A673 (cell line): ENCODE results near the gene LPXN. TPM values are rescaled to one million over a fixed set of nuclear protein-coding genes. Genes with fewer than 3 reads are reported as not detected.

Experiments used
- Bru-seq: library from RNA; stranded (reverse); fragments of 400-500 nt; gene quantifications from one replicate; lab custom pipeline; 2021; lab: Mats Ljungman, UMichigan
- BruChase-seq, 2 experiments: library from RNA; stranded (reverse); fragments of 400-500 nt; gene quantifications; one replicate each; lab custom pipeline; 2021; lab: Mats Ljungman, UMichigan
- BruUV-seq: library from RNA; stranded (reverse); fragments of 400-500 nt; replicated peaks from 2 replicates; lab custom pipeline; 2021; lab: Mats Ljungman, UMichigan
- CTCF ChIA-PET: fragments of 300-600 bp; sonication (Branson Sonifier 250); formaldehyde crosslinking; loops from one replicate; lab custom pipeline; 2022; ENCODE audit warnings: antibody characterized with exemption; lab: Charles Lee
- POLR2A ChIA-PET: fragments of 300-600 bp; sonication (Branson Sonifier 250); formaldehyde crosslinking; loops from one replicate; lab custom pipeline; 2022; ENCODE audit warnings: antibody characterized with exemption; ENCODE audit not compliant: low non-redundant PET; lab: Charles Lee
- DNase-seq: peaks from one replicate; pipeline ENCODE4 v3.0.0-alpha.2; 2015; ENCODE audit warnings: low spot score
- H3K27ac ChIP-seq: fragments of 200-600 bp; sonication (generic); 2 replicates; pipeline ENCODE4 v1.5.1; 2016; ENCODE audit warnings: mixed run types, low read depth, mild to moderate bottlenecking, mixed read lengths, antibody characterized with exemption, low read length; ENCODE audit not compliant: poor library complexity, severe bottlenecking
- H3K27me3 ChIP-seq: fragments of 200-600 bp; sonication (generic); replicated peaks from 2 replicates; pipeline ENCODE4 v1.6.1; 2017; ENCODE audit warnings: mixed run types, low read depth, mild to moderate bottlenecking, mixed read lengths, antibody characterized with exemption, low read length; ENCODE audit not compliant: insufficient read depth, poor library complexity
- H3K36me3 ChIP-seq: fragments of 200-600 bp; sonication (generic); 2 replicates; pipeline ENCODE4 v1.6.1; 2016; ENCODE audit warnings: mixed run types, mild to moderate bottlenecking, mixed read lengths, antibody characterized with exemption, low read length; ENCODE audit not compliant: insufficient read depth, poor library complexity, severe bottlenecking
- H3K4me1 ChIP-seq: fragments of 200-600 bp; sonication (generic); 2 replicates; pipeline ENCODE4 v1.6.1; 2017; ENCODE audit warnings: mixed run types, mild to moderate bottlenecking, mixed read lengths, antibody characterized with exemption, low read length; ENCODE audit not compliant: insufficient read depth, poor library complexity, severe bottlenecking
- H3K4me3 ChIP-seq: fragments of 200-600 bp; sonication (generic); 2 replicates; pipeline ENCODE4 v1.5.1; 2016; ENCODE audit warnings: low read depth, mixed run types, mild to moderate bottlenecking, mixed read lengths, low read length; ENCODE audit not compliant: poor library complexity, severe bottlenecking
- H3K9me3 ChIP-seq: fragments of 200-600 bp; sonication (generic); 2 replicates; pipeline ENCODE4 v1.6.1; 2016; ENCODE audit warnings: mixed run types, low read depth, mild to moderate bottlenecking, mixed read lengths, antibody characterized with exemption, low read length; ENCODE audit not compliant: poor library complexity, severe bottlenecking
- EZH2 ChIP-seq: fragments of 200-600 bp; sonication (generic); IDR thresholded peaks from 2 replicates; pipeline ENCODE4 v1.6.1; 2017; ENCODE audit warnings: borderline replicate concordance, low read depth, mild to moderate bottlenecking, mixed read lengths, antibody characterized with exemption, low read length; ENCODE audit not compliant: poor library complexity, severe bottlenecking
- intact Hi-C: fragments of 100-400 bp; cut with micrococcal nuclease; formaldehyde crosslinking; loops from one replicate; pipeline ENCODE4 v1.10.0; 2022; ENCODE audit not compliant: unreplicated experiment
- long read RNA-seq: library from polyadenylated mRNA; stranded (forward); transcript quantifications from one replicate; pipeline ENCODE4 v2.0.0, GENCODE V29; 2022
- total RNA-seq: library from RNA; stranded (reverse); gene quantifications from 2 replicates; pipeline ENCODE4 v1.2.3, GENCODE V29; 2021
- TF ChIP-seq, protein P1 (sequence below): fragments of 300-800, 200-600 bp; sonication (generic); conservative IDR thresholded peaks from 2 replicates; pipeline ENCODE4 v1.5.1; 2017; ENCODE audit warnings: low read depth, mild to moderate bottlenecking, antibody characterized with exemption, low read length, moderate library complexity, mixed read lengths

LPXN gene
- total RNA-seq, result 3.3 and 3.8 TPM in 2 replicates
- percentile 61 among the genes with signal in this experiment for Bru-seq, nascent RNA
- BruChase-seq, experiment 1, labeled RNA remaining after a 2-hour chase, result percentile 52 among the genes with signal in this experiment
- percentile 44 among the genes with signal in this experiment for BruChase-seq, experiment 2, labeled RNA remaining after a 6-hour chase
- long read RNA-seq, partial matches to known transcripts, result 0 of 3 reads
- long read RNA-seq, other reads (novel, unspliced or antisense), result 1 of 3 reads

DNA sequence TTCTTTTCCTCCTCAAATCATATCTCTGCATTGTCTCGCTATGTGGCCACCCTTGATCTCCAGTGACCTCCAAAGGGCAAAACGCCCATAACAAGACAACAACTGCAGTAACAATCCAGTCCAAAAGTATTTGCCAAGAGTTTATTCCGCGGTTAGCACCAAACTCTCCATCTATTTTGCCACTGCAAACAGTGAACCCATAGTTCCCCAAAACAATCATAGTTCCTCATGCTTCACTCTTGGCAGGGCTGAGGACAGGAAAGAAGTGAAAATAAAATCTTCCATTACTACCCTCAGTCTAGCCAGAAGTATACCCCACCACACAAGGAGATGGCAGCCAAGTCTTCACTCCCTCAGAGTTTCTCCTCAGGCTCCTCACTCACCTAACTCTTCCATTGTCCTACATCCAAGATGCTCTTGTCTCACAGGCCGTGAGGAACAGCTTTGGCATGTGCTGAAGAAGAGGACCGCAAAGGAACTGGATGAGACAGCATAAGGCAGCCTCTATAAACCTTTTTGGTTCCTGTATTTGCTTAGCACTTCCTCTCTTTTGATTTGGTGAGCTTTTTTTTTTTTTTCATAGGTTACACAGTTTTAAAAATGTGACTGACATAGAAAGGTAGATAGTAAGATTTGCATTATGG is at the start of gene LPXN:
LPXN (minus strand) TSS at position 480 of the 644 bp plus-strand sequence; CDS start at position 396, 84 bp downstream.
- no peaks in the 10 kb centered on the region for H3K27me3 ChIP-seq
- no peaks in the 10 kb centered on the region for H3K36me3 ChIP-seq
- no peak for TF ChIP-seq EZH2
- TF ChIP-seq, protein P1, sequence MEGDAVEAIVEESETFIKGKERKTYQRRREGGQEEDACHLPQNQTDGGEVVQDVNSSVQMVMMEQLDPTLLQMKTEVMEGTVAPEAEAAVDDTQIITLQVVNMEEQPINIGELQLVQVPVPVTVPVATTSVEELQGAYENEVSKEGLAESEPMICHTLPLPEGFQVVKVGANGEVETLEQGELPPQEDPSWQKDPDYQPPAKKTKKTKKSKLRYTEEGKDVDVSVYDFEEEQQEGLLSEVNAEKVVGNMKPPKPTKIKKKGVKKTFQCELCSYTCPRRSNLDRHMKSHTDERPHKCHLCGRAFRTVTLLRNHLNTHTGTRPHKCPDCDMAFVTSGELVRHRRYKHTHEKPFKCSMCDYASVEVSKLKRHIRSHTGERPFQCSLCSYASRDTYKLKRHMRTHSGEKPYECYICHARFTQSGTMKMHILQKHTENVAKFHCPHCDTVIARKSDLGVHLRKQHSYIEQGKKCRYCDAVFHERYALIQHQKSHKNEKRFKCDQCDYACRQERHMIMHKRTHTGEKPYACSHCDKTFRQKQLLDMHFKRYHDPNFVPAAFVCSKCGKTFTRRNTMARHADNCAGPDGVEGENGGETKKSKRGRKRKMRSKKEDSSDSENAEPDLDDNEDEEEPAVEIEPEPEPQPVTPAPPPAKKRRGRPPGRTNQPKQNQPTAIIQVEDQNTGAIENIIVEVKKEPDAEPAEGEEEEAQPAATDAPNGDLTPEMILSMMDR, result no peak
- no peak within 1 kb of the TSS for H3K4me3 ChIP-seq
- ChIA-PET POLR2A (no interaction called here), CTCF (interaction anchor here (0.5 to 0.6 kb wide), 2 partner anchors 22 to 97 kb away, joined by 3 read pairs; no protein-coding TSS in a partner anchor)
- no TSS peak for BruUV-seq
- H3K4me1 ChIP-seq, result peaks cover 20% of the 10 kb centered on the region
- no peak for DNase-seq
- H3K27ac ChIP-seq, result no peak within 1 kb of the TSS
- intact Hi-C loops, result loop anchor here (5.0 to 10.0 kb wide), 5 partner anchors 212 to 1251 kb away; partner anchors contain the start of genes TNKS1BP1 and YPEL4
- H3K9me3 ChIP-seq, result no peaks in the 10 kb centered on the region

DNA sequence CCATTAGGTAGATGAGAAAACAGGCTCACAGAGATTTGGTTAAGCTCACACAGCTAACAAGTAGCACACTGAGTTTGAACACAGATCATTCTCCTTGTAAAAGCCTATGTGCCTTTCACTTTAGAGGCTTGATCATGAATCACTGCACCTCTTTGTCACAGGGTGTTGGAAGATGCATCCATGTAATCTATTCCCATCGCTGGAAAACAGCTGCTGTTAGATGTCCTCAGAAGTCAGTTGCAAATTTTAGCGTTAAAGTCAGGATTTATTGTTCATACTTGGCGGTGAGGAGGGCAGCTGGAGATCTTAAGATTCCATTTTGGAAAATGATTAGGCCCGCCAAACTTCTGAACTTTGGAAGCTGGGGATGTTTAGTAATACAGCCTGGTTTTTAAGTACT is 49.4 kb upstream of the LPXN start:
- H3K27ac ChIP-seq, result no peak overlapping the region
- no peak for DNase-seq
- intact Hi-C loops, result no loop called here
- ChIA-PET POLR2A (no interaction called here), CTCF (no interaction called here)
- peaks cover 51% of the 10 kb centered on the region for H3K36me3 ChIP-seq
- H3K4me1 ChIP-seq, result no peaks in the 10 kb centered on the region
- no peaks in the 10 kb centered on the region for H3K27me3 ChIP-seq
- no peaks in the 10 kb centered on the region for H3K9me3 ChIP-seq
- H3K4me3 ChIP-seq, result no peak overlapping the region
- TF ChIP-seq, protein P1, result no peak
- no peak for TF ChIP-seq EZH2
- no TSS peak for BruUV-seq

DNA sequence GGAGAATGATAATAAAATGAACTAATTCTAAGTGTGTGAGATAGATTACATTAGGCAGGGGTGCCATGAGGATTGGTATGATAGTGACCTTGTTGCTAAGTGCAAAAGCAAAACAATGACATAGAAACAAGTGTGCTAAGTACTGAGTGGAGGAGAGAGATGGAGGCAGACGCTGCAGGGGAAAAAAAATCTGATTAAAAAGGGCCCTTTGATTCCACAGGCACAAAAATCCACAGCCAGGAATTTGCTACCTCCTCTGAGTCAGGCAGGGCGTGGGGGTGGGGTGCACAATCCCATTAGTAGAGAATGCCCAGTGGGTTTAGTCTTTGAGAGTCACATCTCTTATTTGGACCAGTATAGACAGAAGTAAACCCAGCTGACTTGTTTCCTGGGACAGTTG is 46.7 kb upstream of the LPXN start, which contains the start of gene CNTF:
CNTF (plus strand) TSS at position 322 of the 400 bp plus-strand sequence. CDS start 88 bp downstream, outside the sequence.
- Histone ChIP-seq H3K9me3 (no peaks in the 10 kb centered on the region), H3K4me3 (no peak within 1 kb of the TSS), H3K4me1 (peaks cover 13% of the 10 kb centered on the region), H3K27ac (no peak within 1 kb of the TSS), H3K27me3 (no peaks in the 10 kb centered on the region), H3K36me3 (peaks cover 78% of the 10 kb centered on the region)
- intact Hi-C loops, result no loop called here
- ChIA-PET POLR2A (no interaction called here), CTCF (no interaction called here)
- TF ChIP-seq, protein P1, result no peak
- TF ChIP-seq EZH2, result no peak
- peak; percentile 17 for DNase-seq
- no TSS peak for BruUV-seq
